ENCODE data around the gene BYSL. TPM values are rescaled to one million over a fixed set of nuclear protein-coding genes. Genes with fewer than 3 reads are reported as not detected.

Gene BYSL
- total and polyA plus RNA-seq, 7 experiments from 2014 or later, result 3.9 to 35.7 (median 6.6) TPM

DNA sequence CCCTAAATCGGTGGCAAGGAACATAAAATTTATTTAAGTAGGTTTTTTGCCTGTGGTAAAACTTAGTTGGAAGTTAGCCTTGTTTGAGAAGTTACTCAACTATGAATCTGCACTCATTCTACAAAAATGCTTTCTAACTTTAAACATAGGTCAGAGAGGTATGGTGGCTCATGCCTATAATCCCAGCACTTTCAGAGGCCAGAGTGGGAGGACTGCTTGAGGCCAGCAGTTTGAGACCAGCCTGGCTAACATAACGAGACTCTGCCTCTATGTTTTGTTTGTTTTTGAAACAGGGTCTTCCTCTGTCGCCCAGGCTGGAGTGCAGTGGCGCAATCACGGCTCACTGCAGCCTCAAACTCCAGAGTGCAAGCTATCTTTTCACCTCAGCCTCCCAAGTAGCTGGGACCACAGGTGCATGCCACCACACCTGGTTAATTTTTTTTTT lies 42.3 kb upstream of the BYSL start:
- intact Hi-C loops (cut with micrococcal nuclease), result no loop called here
- H3K36me3 Mint-ChIP-seq, result no peaks in the 10 kb centered on the region
- H3K36me3 ChIP-seq (ENCODE audit: control insufficient read depth in 2 of 3, insufficient read depth in 3 of 3, low read length in 3 of 3), result no peaks in the 10 kb centered on the region
- no peak overlapping the region for H3K27ac Mint-ChIP-seq
- H3K4me3 ChIP-seq (ENCODE audit: low read length), result no peak overlapping the region
- H3K4me1 ChIP-seq (ENCODE audit: control insufficient read depth in 2 of 2, insufficient read depth in 2 of 2, low read length in 2 of 2), result no peaks in the 10 kb centered on the region
- no peaks in the 10 kb centered on the region for H3K9me3 ChIP-seq (ENCODE audit: control insufficient read depth in 2 of 3, low read length in 3 of 3)
- ChIA-PET POLR2A (no interaction called here), CTCF (interaction anchor here (0.6 to 1.2 kb wide), 3 partner anchors 19 to 1359 kb away, joined by 3 to 6 read pairs (median 3); no protein-coding TSS in a partner anchor)
- no peaks in the 10 kb centered on the region for H3K27me3 Mint-ChIP-seq
- H3K4me3 Mint-ChIP-seq, result no peak overlapping the region
- ATAC-seq (no peak), DNase-seq (no peak)
- no peaks in the 10 kb centered on the region for H3K9me3 Mint-ChIP-seq
- peaks cover 0 to 2% (median 0%) of the 10 kb centered on the region in 7 donors for H3K4me1 Mint-ChIP-seq
- no peaks in the 10 kb centered on the region for H3K27me3 ChIP-seq (ENCODE audit: control insufficient read depth in 2 of 2, insufficient read depth in 2 of 2, low read length in 2 of 2)
- no peak overlapping the region for H3K27ac ChIP-seq (ENCODE audit: low read depth, low read length)

DNA sequence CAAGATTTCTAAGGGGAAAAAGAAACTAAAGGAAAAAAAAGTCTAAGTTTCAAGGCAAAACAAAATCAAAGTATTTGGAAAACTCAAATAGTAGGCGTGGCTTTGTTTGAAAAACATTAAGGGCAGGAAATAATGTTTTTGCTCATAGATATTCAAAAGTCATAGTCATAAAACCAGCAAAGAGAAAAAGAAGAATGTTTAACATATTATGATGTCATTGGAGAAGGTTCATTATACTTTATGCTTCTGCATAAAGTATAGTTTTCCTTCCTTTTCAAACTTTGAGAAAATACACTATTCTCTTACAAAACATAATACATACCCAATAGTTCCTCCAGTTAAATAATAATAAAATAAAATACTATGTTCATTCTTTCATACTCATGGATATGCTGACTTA lies 39.8 kb upstream of the BYSL start:
- Histone ChIP-seq H3K9me3 (ENCODE audit: control insufficient read depth in 2 of 3, low read length in 3 of 3) (no peaks in the 10 kb centered on the region), H3K4me1 (ENCODE audit: control insufficient read depth in 2 of 2, insufficient read depth in 2 of 2, low read length in 2 of 2) (no peaks in the 10 kb centered on the region), H3K36me3 (ENCODE audit: control insufficient read depth in 2 of 3, insufficient read depth in 3 of 3, low read length in 3 of 3) (no peaks in the 10 kb centered on the region), H3K4me3 (ENCODE audit: low read length) (no peak overlapping the region), H3K27ac (ENCODE audit: low read depth, low read length) (no peak overlapping the region), H3K27me3 (ENCODE audit: control insufficient read depth in 2 of 2, insufficient read depth in 2 of 2, low read length in 2 of 2) (no peaks in the 10 kb centered on the region)
- no peak overlapping the region for H3K4me3 Mint-ChIP-seq
- no peak for ATAC-seq
- intact Hi-C loops (cut with micrococcal nuclease), result no loop called here
- no peak overlapping the region for H3K27ac Mint-ChIP-seq
- H3K4me1 Mint-ChIP-seq, result peaks cover 0 to 2% (median 0%) of the 10 kb centered on the region in 7 donors
- no peak for DNase-seq
- POLR2A ChIA-PET, result no interaction called here
- H3K27me3 Mint-ChIP-seq, result no peaks in the 10 kb centered on the region
- H3K9me3 Mint-ChIP-seq, result no peaks in the 10 kb centered on the region
- no peaks in the 10 kb centered on the region for H3K36me3 Mint-ChIP-seq
- CTCF ChIA-PET, result no interaction called here

DNA sequence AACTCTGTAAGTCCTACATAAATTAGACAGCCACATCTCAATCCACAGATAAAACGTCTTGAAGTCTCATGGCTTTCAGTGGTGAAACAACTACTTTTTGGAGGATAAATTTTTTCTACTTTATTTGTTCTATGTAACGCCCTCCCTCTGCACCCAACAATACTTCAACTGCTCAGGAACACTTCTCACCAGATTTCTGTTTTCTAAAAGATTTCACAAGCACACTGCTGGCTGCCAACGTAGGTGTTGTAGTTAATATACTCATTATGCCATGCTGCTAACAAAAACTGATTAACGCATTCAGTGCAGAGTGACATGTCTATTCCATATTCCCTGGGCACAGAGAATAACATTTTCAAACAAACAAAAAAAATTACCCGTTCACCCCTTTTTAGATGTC lies 36.3 kb upstream of the BYSL start:
- Mint-ChIP-seq H3K4me3 (no peak overlapping the region), H3K27ac (no peak overlapping the region), H3K4me1 (peaks cover 0 to 4% (median 0%) of the 10 kb centered on the region in 7 donors), H3K9me3 (no peaks in the 10 kb centered on the region), H3K36me3 (no peaks in the 10 kb centered on the region), H3K27me3 (no peaks in the 10 kb centered on the region)
- POLR2A ChIA-PET, result no interaction called here
- intact Hi-C loops (cut with micrococcal nuclease), result no loop called here
- Histone ChIP-seq H3K36me3 (ENCODE audit: control insufficient read depth in 2 of 3, insufficient read depth in 3 of 3, low read length in 3 of 3) (no peaks in the 10 kb centered on the region), H3K27me3 (ENCODE audit: control insufficient read depth in 2 of 2, insufficient read depth in 2 of 2, low read length in 2 of 2) (no peaks in the 10 kb centered on the region), H3K27ac (ENCODE audit: low read depth, low read length) (no peak overlapping the region), H3K9me3 (ENCODE audit: control insufficient read depth in 2 of 3, low read length in 3 of 3) (no peaks in the 10 kb centered on the region), H3K4me3 (ENCODE audit: low read length) (no peak overlapping the region), H3K4me1 (ENCODE audit: control insufficient read depth in 2 of 2, insufficient read depth in 2 of 2, low read length in 2 of 2) (no peaks in the 10 kb centered on the region)
- CTCF ChIA-PET, result no interaction called here
- DNase-seq, result no peak
- ATAC-seq, result no peak

DNA sequence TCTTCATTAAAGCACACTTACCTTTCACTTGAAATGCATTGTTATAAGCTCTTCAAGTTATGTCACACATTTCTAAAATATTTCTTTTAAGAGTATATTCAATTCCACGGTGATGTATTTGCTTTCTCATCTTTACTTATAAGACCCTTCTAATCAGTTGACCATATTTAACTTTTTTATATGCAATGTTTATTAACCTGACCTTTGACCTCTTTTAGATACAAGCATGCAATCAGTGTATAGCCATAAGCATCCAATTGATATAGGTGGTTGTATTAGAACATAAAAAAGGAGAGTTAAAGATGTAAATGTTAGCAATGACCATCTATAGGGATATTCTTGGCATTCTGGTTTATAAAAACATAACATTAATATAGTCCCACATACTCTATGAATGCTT lies 35.4 kb upstream of the BYSL start:
- ATAC-seq (no peak), DNase-seq (no peak)
- no peaks in the 10 kb centered on the region for H3K36me3 Mint-ChIP-seq
- no peak overlapping the region for H3K4me3 Mint-ChIP-seq
- Histone ChIP-seq H3K27ac (ENCODE audit: low read depth, low read length) (no peak overlapping the region), H3K4me1 (ENCODE audit: control insufficient read depth in 2 of 2, insufficient read depth in 2 of 2, low read length in 2 of 2) (no peaks in the 10 kb centered on the region), H3K36me3 (ENCODE audit: control insufficient read depth in 2 of 3, insufficient read depth in 3 of 3, low read length in 3 of 3) (no peaks in the 10 kb centered on the region), H3K27me3 (ENCODE audit: control insufficient read depth in 2 of 2, insufficient read depth in 2 of 2, low read length in 2 of 2) (no peaks in the 10 kb centered on the region), H3K4me3 (ENCODE audit: low read length) (no peak overlapping the region), H3K9me3 (ENCODE audit: control insufficient read depth in 2 of 3, low read length in 3 of 3) (no peaks in the 10 kb centered on the region)
- no peak overlapping the region for H3K27ac Mint-ChIP-seq
- no peaks in the 10 kb centered on the region for H3K9me3 Mint-ChIP-seq
- no peaks in the 10 kb centered on the region for H3K27me3 Mint-ChIP-seq
- H3K4me1 Mint-ChIP-seq, result peaks cover 0 to 4% (median 0%) of the 10 kb centered on the region in 7 donors
- POLR2A ChIA-PET, result interaction anchor here (0.6 to 1.7 kb wide), 2 partner anchors 10 kb away, joined by 4 to 5 read pairs; partner anchors contain the start of gene USP49
- CTCF ChIA-PET, result no interaction called here
- intact Hi-C loops (cut with micrococcal nuclease), result no loop called here

DNA sequence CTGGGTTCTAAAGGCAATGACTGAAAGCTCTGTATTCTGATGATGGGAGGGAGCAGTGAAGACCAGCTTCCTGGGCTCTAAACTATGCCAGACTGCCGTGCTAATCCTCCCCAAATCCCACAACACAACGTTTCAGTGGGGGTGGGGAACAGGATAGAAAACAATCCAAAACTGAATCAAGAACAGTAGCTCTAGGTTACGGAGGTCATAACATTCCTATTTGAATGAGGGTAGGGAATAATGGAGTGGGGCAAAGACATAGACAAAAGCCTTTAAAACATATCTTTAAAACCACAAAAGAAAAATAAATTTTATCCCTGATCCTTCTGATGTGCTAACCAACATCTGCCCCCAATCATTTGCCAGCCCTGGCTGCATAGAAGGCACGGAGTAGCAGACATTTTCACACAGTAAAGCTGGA lies 34.0 kb upstream of the BYSL start:
- CTCF ChIA-PET, result interaction anchor here (0.8 kb wide), 1 partner anchor 50 kb away, joined by 5 read pairs; no protein-coding TSS in a partner anchor
- Histone ChIP-seq H3K4me1 (ENCODE audit: control insufficient read depth in 2 of 2, insufficient read depth in 2 of 2, low read length in 2 of 2) (no peaks in the 10 kb centered on the region), H3K27me3 (ENCODE audit: control insufficient read depth in 2 of 2, insufficient read depth in 2 of 2, low read length in 2 of 2) (no peaks in the 10 kb centered on the region), H3K9me3 (ENCODE audit: control insufficient read depth in 2 of 3, low read length in 3 of 3) (no peaks in the 10 kb centered on the region), H3K4me3 (ENCODE audit: low read length) (no peak overlapping the region), H3K36me3 (ENCODE audit: control insufficient read depth in 2 of 3, insufficient read depth in 3 of 3, low read length in 3 of 3) (no peaks in the 10 kb centered on the region), H3K27ac (ENCODE audit: low read depth, low read length) (no peak overlapping the region)
- H3K36me3 Mint-ChIP-seq, result no peaks in the 10 kb centered on the region
- ATAC-seq (no peak), DNase-seq (no peak)
- peaks cover 0 to 5% (median 0%) of the 10 kb centered on the region in 5 donors for H3K27me3 Mint-ChIP-seq
- POLR2A ChIA-PET, result interaction anchor here (0.5 to 1.7 kb wide), 3 partner anchors 8 to 12 kb away, joined by 3 to 5 read pairs (median 4); partner anchors contain the start of gene USP49
- H3K9me3 Mint-ChIP-seq, result no peaks in the 10 kb centered on the region
- intact Hi-C loops (cut with micrococcal nuclease), result no loop called here
- no peak overlapping the region for H3K4me3 Mint-ChIP-seq
- peaks cover 0 to 4% (median 0%) of the 10 kb centered on the region in 7 donors for H3K4me1 Mint-ChIP-seq
- no peak overlapping the region for H3K27ac Mint-ChIP-seq

DNA sequence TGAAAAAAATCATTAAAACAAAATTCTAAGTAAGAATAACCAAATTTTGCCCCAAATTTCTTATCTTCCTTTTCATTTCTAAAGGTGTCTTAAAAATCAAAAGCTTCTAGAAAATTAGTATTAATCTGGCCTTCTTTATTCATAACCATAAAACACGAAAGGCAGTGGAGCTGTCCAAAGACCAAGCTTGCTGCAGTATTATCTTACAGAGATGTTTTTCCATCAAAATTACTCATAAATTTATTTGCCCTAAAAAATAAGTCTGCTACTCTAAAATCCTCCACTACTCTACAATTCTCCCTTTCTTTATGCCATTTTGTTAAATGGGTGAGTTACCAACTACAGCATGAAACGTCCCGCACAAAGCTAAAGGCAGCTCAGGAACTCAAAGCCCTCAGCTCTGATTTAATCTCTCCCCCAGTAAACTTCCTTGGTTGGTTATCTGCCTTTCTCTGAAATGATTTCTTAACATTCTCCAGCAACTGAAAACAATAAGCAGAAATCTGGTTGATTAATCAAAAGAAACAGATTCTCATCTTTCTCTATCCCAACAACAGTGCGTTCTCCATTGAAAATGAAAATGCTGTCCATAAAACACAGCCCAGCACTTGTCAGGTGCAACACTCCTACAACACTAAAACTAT lies 28.3 kb upstream of the BYSL start:
- ATAC-seq, result no peak
- Histone ChIP-seq H3K4me3 (ENCODE audit: low read length) (no peak overlapping the region), H3K9me3 (ENCODE audit: control insufficient read depth in 2 of 3, low read length in 3 of 3) (no peaks in the 10 kb centered on the region), H3K27ac (ENCODE audit: low read depth, low read length) (no peak overlapping the region), H3K27me3 (ENCODE audit: control insufficient read depth in 2 of 2, insufficient read depth in 2 of 2, low read length in 2 of 2) (no peaks in the 10 kb centered on the region), H3K36me3 (ENCODE audit: control insufficient read depth in 2 of 3, insufficient read depth in 3 of 3, low read length in 3 of 3) (no peaks in the 10 kb centered on the region), H3K4me1 (ENCODE audit: control insufficient read depth in 2 of 2, insufficient read depth in 2 of 2, low read length in 2 of 2) (peaks cover 14 to 26% of the 10 kb centered on the region in 2 donors)
- Mint-ChIP-seq H3K27me3 (peaks cover 0 to 7% (median 0%) of the 10 kb centered on the region in 5 donors), H3K4me1 (peaks cover 5 to 17% (median 11%) of the 10 kb centered on the region in 7 donors), H3K27ac (no peak overlapping the region), H3K9me3 (no peaks in the 10 kb centered on the region), H3K4me3 (no peak overlapping the region), H3K36me3 (peaks cover 0 to 2% (median 0%) of the 10 kb centered on the region in 5 donors)
- POLR2A ChIA-PET, result interaction anchor here (0.6 to 1.3 kb wide), 4 partner anchors 49 to 178 kb away, joined by 3 to 4 read pairs (median 3); partner anchors contain the start of gene TOMM6
- DNase-seq, result no peak
- intact Hi-C loops (cut with micrococcal nuclease), result no loop called here
- CTCF ChIA-PET, result interaction anchor here (0.7 to 1.1 kb wide), 2 partner anchors 106 to 152 kb away, joined by 3 read pairs; partner anchors contain the start of gene TOMM6

Measured in naive thymus-derived CD4-positive, alpha-beta T cell (primary cell).